Neural progenitor cell (in vitro differentiated cells): Measurements from ENCODE around the gene TFG.

ENCODE experiments used
- CTCF ChIP-seq: fragments of 200-600 bp; sonication (generic); IDR thresholded peaks from 2 replicates; pipeline ENCODE4 v1.5.1; 2017; ENCODE audit warnings: antibody characterized with exemption, mild to moderate bottlenecking
- EZH2 ChIP-seq: fragments of 200-600 bp; sonication (generic); IDR thresholded peaks from 2 replicates; pipeline ENCODE4 v1.6.1; 2017; ENCODE audit warnings: antibody characterized with exemption, mild to moderate bottlenecking, moderate library complexity

DNA sequence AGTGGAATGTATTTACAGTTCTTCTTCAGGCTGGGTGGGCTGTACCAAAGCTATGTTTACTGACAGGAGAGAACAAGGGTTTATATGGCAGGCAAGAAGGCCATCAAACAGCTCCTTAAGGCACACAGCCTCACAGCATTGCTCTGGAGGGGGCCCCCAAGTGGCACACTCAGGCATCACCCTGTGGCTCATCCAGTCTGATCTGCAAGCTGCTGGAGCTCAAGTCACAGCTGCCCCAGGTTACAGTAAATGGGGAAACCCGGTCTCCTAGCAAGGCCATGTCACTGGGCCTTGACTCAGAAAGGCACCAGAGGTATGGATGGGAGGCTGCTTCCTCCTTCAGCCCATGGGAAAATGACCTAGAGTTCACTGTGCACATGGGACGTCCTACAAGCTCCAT lies 67.5 kb downstream of the TFG start:
- TF ChIP-seq CTCF (peak; percentile 22), EZH2 (no peak)
